Stimulated activated CD4-positive, alpha-beta T cell treated with anti-CD3 and anti-CD28 coated beads, Interleukin-4, amount 100 ng/mL, for 48 hours (primary cell): ENCODE data around the gene KLHL14.

ENCODE experiments used
- DNase-seq, 2 donors: peaks; one replicate each; pipeline ENCODE4 v3.0.0-alpha.2; 2020; ENCODE audit warnings: low read depth in 2 of 2

Gene KLHL14

GRCh38 chr18:32770054-32770665, 2.7 kb downstream of the KLHL14 start:
- DNase-seq: no peak

GRCh38 chr18:32769586-32770053, 3.2 kb downstream of the KLHL14 start:
- no peak for DNase-seq

GRCh38 chr18:32769071-32769585, 3.7 kb downstream of the KLHL14 start:
- no peak for DNase-seq

GRCh38 chr18:32767400-32767799, 5.4 kb downstream of the KLHL14 start:
- DNase-seq: no peak

DNA sequence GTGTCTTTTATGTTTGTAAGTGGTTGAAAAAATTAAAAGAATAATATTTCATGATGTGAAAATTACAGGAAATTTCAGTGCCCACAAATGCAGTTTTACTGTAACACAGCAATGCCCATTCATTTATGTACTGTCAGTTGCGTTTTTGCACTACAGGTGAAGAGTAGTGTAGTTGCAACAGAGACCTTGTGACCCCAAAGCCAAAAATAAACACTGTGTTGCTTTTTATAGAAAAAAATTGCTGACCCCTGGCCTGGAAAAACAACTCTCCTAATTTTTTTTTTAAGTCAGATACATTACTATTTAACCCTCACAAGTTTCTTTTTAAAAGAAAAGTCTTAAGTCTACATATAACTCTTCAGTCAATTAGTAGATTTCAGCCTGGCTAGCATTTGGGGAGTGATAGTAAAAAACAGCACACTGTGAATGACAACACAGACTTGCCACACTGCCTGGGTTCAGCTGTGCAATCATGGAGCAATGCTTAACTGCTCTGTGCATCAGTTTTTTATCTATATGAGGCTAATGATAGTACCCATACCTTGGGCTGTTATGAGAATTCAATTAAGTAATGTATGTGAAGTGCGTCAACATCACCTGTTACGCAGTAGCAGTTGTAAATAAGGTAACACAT, 8.1 kb downstream of the KLHL14 start:
- no peak for DNase-seq

DNA sequence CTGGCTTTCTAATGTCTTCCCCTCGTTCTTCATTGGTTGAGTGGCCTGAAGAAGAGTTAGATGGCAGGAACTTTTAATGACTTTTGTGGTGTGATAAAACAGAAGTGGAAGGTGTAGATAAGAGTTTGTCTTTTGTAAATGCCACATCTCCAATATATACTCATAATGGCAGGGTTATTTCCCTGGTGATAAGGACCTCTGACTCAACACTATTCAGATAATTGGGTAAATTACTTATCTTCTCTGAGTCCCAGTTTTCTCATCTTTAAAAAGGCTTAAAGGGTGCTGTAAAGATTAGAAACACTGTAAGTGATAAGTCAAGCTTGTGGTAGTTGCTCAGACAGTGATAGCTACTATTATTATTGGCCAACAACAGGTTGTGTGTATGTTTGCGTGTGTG, 9.5 kb downstream of the KLHL14 start:
- no peak for DNase-seq

GRCh38 chr18:32761231-32761630, 11.6 kb downstream of the KLHL14 start:
- no peak for DNase-seq

DNA sequence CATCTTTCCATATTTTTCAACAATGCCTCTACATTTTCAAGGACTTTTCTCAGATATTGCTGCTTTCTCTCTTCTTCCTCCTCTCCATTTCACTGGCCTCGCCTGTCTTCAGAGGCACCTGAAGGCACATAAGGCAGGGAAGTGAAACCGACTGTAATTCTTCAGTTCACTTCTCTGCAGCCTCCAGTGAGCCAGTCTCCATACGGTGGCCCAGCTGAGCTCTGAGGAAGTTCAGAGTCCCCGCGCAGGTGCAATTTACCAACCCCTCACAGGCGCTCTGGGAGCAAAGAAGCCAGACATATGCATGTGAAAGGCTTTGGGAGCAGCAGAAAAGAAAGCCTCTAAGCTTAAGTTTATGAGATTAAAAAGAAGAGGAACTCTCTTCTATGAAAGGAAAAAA, 12.4 kb downstream of the KLHL14 start:
- no peak for DNase-seq

DNA sequence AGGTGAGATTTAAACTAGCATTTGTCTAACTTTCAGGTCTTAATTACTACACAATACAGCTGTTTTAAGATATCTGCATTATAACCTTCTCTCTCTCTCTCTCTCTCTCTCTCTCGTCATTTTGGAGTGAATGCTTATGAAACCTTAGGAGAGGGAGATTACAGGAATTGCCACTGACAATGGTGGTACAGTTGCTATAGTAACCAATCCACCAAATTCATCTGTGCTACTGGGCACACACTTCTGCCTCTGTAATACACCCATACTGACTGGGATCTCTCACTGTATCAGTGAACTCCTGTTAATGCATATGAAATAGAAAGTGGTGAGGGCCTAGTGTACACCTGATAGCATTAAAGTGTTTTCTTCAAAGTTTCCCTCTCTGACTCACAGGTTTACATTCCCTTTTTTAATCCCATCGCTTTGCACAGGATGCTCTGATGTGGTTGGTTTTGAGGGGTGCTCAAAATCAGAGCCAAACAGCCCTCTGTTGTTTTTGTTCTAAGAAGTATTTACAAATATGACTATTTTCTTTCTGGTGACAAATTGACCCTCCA, 13.1 kb downstream of the KLHL14 start:
- DNase-seq: no peak

GRCh38 chr18:32754508-32755263, 18.1 kb downstream of the KLHL14 start:
- DNase-seq: no peak

- no peak for DNase-seq
These were observed 19.1 kb downstream of the KLHL14 start for GRCh38 chr18:32753656-32754260.

DNA sequence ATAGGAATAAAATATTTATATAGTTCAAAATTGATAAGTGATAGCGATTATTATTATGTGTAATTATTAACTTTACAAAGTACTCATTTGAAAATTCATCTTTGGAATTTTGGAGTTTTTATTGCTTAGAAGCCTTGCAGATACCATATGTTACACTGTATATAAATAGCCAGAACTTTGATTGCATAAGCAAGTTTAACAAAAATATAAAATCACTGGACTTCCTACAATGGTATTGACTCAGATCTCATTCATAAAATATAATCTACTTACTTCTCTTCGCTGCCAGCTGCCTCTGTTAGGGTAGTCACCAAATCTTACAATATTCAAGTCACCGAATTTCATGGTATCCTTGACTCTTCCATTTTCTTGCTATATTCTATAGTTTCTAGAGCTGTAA, 22.5 kb downstream of the KLHL14 start:
- DNase-seq: no peak

DNA sequence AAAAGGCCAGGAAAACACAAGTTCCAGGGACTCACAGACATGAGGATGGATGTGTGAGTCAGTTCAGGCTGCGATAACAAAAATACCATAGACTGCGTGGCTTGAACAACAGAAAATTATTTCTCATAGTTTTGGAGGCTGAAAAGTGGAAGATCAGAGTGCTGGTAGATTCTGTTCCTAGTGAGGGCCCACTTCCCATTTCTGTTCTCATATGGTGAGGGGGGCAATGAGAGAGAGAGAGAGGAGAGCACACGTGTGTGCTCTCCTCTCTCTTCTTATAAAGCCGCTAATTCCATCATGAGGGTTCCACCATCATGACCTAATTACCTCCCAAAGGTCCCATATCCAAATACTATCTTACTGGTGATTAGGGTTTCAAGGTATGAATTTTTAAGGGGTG, 23.0 kb downstream of the KLHL14 start:
- no peak for DNase-seq

- DNase-seq: no peak
These were observed 30.2 kb downstream of the KLHL14 start for GRCh38 chr18:32742579-32742978.

GRCh38 chr18:32735781-32736180, 37.0 kb downstream of the KLHL14 start:
- DNase-seq: no peak

- DNase-seq: no peak
These were observed 38.4 kb downstream of the KLHL14 start for GRCh38 chr18:32734442-32734841.

GRCh38 chr18:32732165-32732564, 40.7 kb downstream of the KLHL14 start:
- no peak for DNase-seq

GRCh38 chr18:32730620-32731091, 42.2 kb downstream of the KLHL14 start:
- DNase-seq: no peak

GRCh38 chr18:32730068-32730467, 42.8 kb downstream of the KLHL14 start:
- no peak for DNase-seq

DNA sequence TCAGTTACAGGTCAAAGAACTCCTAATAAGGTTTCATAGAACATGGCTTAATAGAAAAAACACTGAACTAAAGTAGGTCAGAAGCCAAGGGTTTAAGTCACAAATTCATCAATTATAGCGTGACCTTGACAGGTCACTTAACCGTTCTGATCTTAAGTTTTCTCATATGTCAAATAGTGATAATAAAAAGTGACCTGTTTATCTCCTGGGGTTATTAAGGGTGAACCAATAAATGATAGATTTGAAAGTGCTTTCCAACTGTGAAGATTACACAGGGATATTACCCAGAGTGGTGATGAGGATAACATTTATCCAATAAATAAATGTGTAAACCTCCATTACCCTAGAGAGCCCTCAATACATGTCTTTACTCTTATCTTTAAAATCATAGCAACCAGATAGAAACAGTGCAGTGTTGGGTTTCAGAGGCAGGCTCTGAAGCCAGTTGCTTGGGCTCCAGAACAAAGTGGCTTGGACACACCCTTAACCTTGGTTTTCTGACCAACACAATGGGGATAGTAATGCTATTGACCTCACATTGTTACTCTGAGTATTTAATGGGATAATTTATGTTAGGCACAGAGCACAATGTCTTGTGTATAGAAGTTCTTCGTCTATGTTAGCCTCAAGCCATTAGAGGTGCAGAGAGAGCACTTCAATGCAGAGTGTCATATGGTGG, 48.6 kb downstream of the KLHL14 start:
- DNase-seq: no peak

DNA sequence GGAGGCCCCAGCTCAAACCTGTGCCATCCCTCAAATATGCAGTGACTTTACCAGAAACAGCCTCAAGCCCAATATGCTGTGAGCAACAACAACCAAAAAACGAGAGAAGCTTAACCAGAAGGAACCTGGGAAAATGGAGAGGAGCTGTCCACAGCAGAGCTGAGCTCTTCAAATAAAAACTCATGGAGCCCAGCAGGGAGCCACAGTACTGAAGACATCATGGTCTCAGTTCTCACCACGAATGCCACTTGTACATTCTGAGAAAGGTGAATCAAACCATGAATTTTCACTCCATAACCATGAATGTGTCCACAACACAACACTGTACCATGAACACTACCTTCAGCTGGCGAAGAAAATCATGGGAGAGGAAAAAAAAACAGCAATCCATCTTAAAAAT, 50.5 kb downstream of the KLHL14 start:
- no peak for DNase-seq
